IMR-90 (cell line): ENCODE measurements around the gene EVL. TPM values are rescaled to one million over a fixed set of nuclear protein-coding genes. Genes with fewer than 3 reads are reported as not detected.

Experiments used
- ATAC-seq: fragments of 200-7000 bp; cut with Tn5 transposase; 2 replicates; pipeline ENCODE4 v1.9.1; 2020; ENCODE audit warnings: low read depth, mild to moderate bottlenecking, moderate library complexity
- BruUV-seq: library from RNA; stranded (reverse); fragments of 400-500 nt; replicated peaks from 2 replicates; lab custom pipeline; 2021; lab: Mats Ljungman, UMichigan
- CTCF ChIA-PET: fragments of 300-600 bp; formaldehyde crosslinking; extraction: SDS; loops from one replicate; lab custom pipeline; 2021; ENCODE audit warnings: antibody characterized with exemption; lab: Yijun Ruan, JAX
- POLR2A ChIA-PET: fragments of 300-600 bp; sonication (Branson Sonifier 250); formaldehyde crosslinking; loops from one replicate; lab custom pipeline; 2022; ENCODE audit warnings: antibody characterized with exemption; ENCODE audit not compliant: unreplicated experiment; lab: Charles Lee
- DNase-seq: peaks from one replicate; pipeline ENCODE4 v3.0.0; 2013
- H2AFZ ChIP-seq: replicated peaks from 2 replicates; pipeline ENCODE3; 2013; ENCODE audit warnings: low read length, mild to moderate bottlenecking; ENCODE audit not compliant: poor library complexity
- H2AK5ac ChIP-seq: 2 replicates; pipeline ENCODE4 v1.6.1; 2013; ENCODE audit warnings: low read depth, low read length, inconsistent platforms
- H2AK9ac ChIP-seq: replicated peaks from 2 replicates; pipeline ENCODE3; 2013; ENCODE audit warnings: mild to moderate bottlenecking, low read depth, low read length, moderate library complexity; ENCODE audit not compliant: poor library complexity
- H2BK120ac ChIP-seq: 2 replicates; pipeline ENCODE4 v1.6.1; 2013; ENCODE audit warnings: low read depth, low read length, inconsistent platforms
- H2BK15ac ChIP-seq: 3 replicates; pipeline ENCODE4 v1.6.1; 2013; ENCODE audit warnings: low read depth, low read length, inconsistent platforms
- H2BK20ac ChIP-seq: 2 replicates; pipeline ENCODE4 v1.6.1; 2013; ENCODE audit warnings: low read depth, mild to moderate bottlenecking, inconsistent platforms, low read length, moderate library complexity
- H2BK5ac ChIP-seq: 2 replicates; pipeline ENCODE4 v1.6.1; 2013; ENCODE audit warnings: mild to moderate bottlenecking, low read depth, low read length, inconsistent platforms; ENCODE audit not compliant: poor library complexity, severe bottlenecking
- H3K14ac ChIP-seq: replicated peaks from 2 replicates; pipeline ENCODE4 v1.6.1; 2013; ENCODE audit warnings: low read depth, low read length, inconsistent platforms
- H3K18ac ChIP-seq: 2 replicates; pipeline ENCODE4 v1.6.1; 2013; ENCODE audit warnings: low read depth, low read length, control low read depth
- H3K23ac ChIP-seq: 2 replicates; pipeline ENCODE4 v1.6.1; 2013; ENCODE audit warnings: low read depth, low read length, inconsistent platforms
- H3K27ac ChIP-seq: 2 replicates; pipeline ENCODE4 v1.5.1; 2013; ENCODE audit warnings: mild to moderate bottlenecking, control low read depth, low read length; ENCODE audit not compliant: insufficient read depth
- H3K27me3 ChIP-seq: 2 replicates; pipeline ENCODE4 v1.6.1; 2013; ENCODE audit warnings: low read length; ENCODE audit not compliant: control insufficient read depth, insufficient read depth
- H3K36me3 ChIP-seq: 2 replicates; pipeline ENCODE4 v1.6.1; 2013; ENCODE audit warnings: low read length, mixed read lengths; ENCODE audit not compliant: control insufficient read depth, insufficient read depth
- H3K4ac ChIP-seq: 2 replicates; pipeline ENCODE4 v1.6.1; 2013; ENCODE audit warnings: low read depth, low read length, inconsistent platforms
- H3K4me1 ChIP-seq: 2 replicates; pipeline ENCODE4 v1.6.1; 2013; ENCODE audit warnings: low read length, mixed read lengths; ENCODE audit not compliant: control insufficient read depth, insufficient read depth
- H3K4me2 ChIP-seq: 2 replicates; pipeline ENCODE4 v1.6.1; 2013; ENCODE audit warnings: low read depth, mild to moderate bottlenecking, control low read depth, low read length, moderate library complexity
- H3K4me3 ChIP-seq: 2 replicates; pipeline ENCODE4 v1.5.1; 2013; ENCODE audit warnings: low read depth, mild to moderate bottlenecking, control low read depth, low read length, moderate library complexity; ENCODE audit not compliant: insufficient read depth
- H3K56ac ChIP-seq: 2 replicates; pipeline ENCODE4 v1.6.1; 2013; ENCODE audit warnings: low read length, inconsistent platforms; ENCODE audit not compliant: insufficient read depth; ENCODE audit errors: extremely low read depth
- H3K79me1 ChIP-seq, 2 experiments: 2 replicates each; pipeline ENCODE4 v1.6.1; 2013; ENCODE audit warnings: low read length in 2 of 2, inconsistent platforms in 1 of 2, low read depth in 1 of 2
- H3K9ac ChIP-seq: 2 replicates; pipeline ENCODE4 v1.6.1; 2013; ENCODE audit warnings: low read depth, low read length, control low read depth
- H3K9me1 ChIP-seq: 2 replicates; pipeline ENCODE4 v1.6.1; 2013; ENCODE audit warnings: low read length, inconsistent platforms; ENCODE audit not compliant: insufficient read depth
- H3K9me3 ChIP-seq: 2 replicates; pipeline ENCODE4 v1.6.1; 2013; ENCODE audit warnings: low read length; ENCODE audit not compliant: control insufficient read depth, insufficient read depth
- H4K20me1 ChIP-seq: 2 replicates; pipeline ENCODE4 v1.6.1; 2013; ENCODE audit warnings: low read length, inconsistent platforms; ENCODE audit not compliant: insufficient read depth
- H4K5ac ChIP-seq: 2 replicates; pipeline ENCODE4 v1.6.1; 2013; ENCODE audit warnings: mild to moderate bottlenecking, low read depth, low read length, control low read depth
- H4K8ac ChIP-seq, 2 experiments: 2 replicates each; pipeline ENCODE4 v1.6.1; 2013; ENCODE audit warnings: low read depth in 2 of 2, low read length in 2 of 2, control low read depth in 1 of 2, inconsistent platforms in 1 of 2
- H4K91ac ChIP-seq: 2 replicates; pipeline ENCODE4 v1.6.1; 2013; ENCODE audit warnings: low read depth, low read length, inconsistent platforms; ENCODE audit not compliant: insufficient read depth
- BHLHE40 ChIP-seq: fragments of 150-350 bp; IDR thresholded peaks from 2 replicates; pipeline ENCODE4 v1.6.1; 2016; ENCODE audit warnings: mild to moderate bottlenecking, low read depth, low read length
- CEBPB ChIP-seq: IDR thresholded peaks from 2 replicates; pipeline ENCODE4 v1.6.1; 2012; ENCODE audit warnings: low read depth, low read length, improper control_type of control experiment
- CHD1 ChIP-seq: IDR thresholded peaks from 2 replicates; pipeline ENCODE4 v1.6.1; 2012; ENCODE audit warnings: low read depth, low read length, improper control_type of control experiment
- CTCF ChIP-seq: conservative IDR thresholded peaks from 2 replicates; pipeline ENCODE4 v1.5.1; 2012; ENCODE audit warnings: mild to moderate bottlenecking, low read depth, low read length, improper control_type of control experiment
- ELK1 ChIP-seq: fragments of 150-350 bp; IDR thresholded peaks from 2 replicates; pipeline ENCODE4 v1.6.1; 2016; ENCODE audit warnings: low read depth, mild to moderate bottlenecking, low read length, moderate library complexity, borderline replicate concordance
- FOS ChIP-seq: fragments of 150-350 bp; IDR thresholded peaks from 2 replicates; pipeline ENCODE4 v1.6.1; 2016; ENCODE audit warnings: low read depth, low read length
- MAFK ChIP-seq: IDR thresholded peaks from 2 replicates; pipeline ENCODE4 v1.6.1; 2012; ENCODE audit warnings: low read depth, low read length, improper control_type of control experiment
- MAZ ChIP-seq: IDR thresholded peaks from 2 replicates; pipeline ENCODE4 v1.6.1; 2012; ENCODE audit warnings: low read depth, mild to moderate bottlenecking, low read length, improper control_type of control experiment, moderate library complexity, borderline replicate concordance
- MXI1 ChIP-seq: IDR thresholded peaks from 2 replicates; pipeline ENCODE4 v1.6.1; 2012; ENCODE audit warnings: low read depth, mild to moderate bottlenecking, low read length, moderate library complexity, borderline replicate concordance
- NFE2L2 ChIP-seq: fragments of 150-350 bp; IDR thresholded peaks from 2 replicates; pipeline ENCODE4 v1.6.1; 2016; ENCODE audit warnings: low read depth, mild to moderate bottlenecking, low read length
- POLR2A ChIP-seq: IDR thresholded peaks from 2 replicates; pipeline ENCODE4 v1.6.1; 2012; ENCODE audit warnings: mild to moderate bottlenecking, low read depth, low read length
- RAD21 ChIP-seq: IDR thresholded peaks from 2 replicates; pipeline ENCODE4 v1.6.1; 2012; ENCODE audit warnings: low read length, improper control_type of control experiment
- RCOR1 ChIP-seq: IDR thresholded peaks from 2 replicates; pipeline ENCODE4 v1.6.1; 2012; ENCODE audit warnings: mild to moderate bottlenecking, low read length, improper control_type of control experiment; ENCODE audit not compliant: insufficient replicate concordance
- RFX5 ChIP-seq: IDR thresholded peaks from 2 replicates; pipeline ENCODE4 v1.8.0; 2012; ENCODE audit warnings: low read depth, mild to moderate bottlenecking, low read length, moderate library complexity
- SMC3 ChIP-seq: fragments of 150-350 bp; IDR thresholded peaks from 2 replicates; pipeline ENCODE4 v1.6.1; 2016; ENCODE audit warnings: low read depth, mild to moderate bottlenecking, antibody characterized with exemption, low read length, moderate library complexity
- USF2 ChIP-seq: fragments of 150-350 bp; IDR thresholded peaks from 2 replicates; pipeline ENCODE4 v1.6.1; 2017; ENCODE audit warnings: mild to moderate bottlenecking, antibody characterized with exemption, low read length, low read depth
- WGBS, 2 experiments: methylation state at CpG; one replicate each; pipeline versions ENCODE4 v1.1.5 to v1.1.7; 2013; ENCODE audit warnings: missing lambda C conversion rate in 2 of 2; ENCODE audit not compliant: insufficient read length in 1 of 2; ENCODE audit errors: extremely low coverage in 2 of 2; 5-methylcytosine and 5-hydroxymethylcytosine counted together
- dilution Hi-C: fragments of 300-500 bp; cut with HindIII; formaldehyde crosslinking; loops from one replicate; pipeline ENCODE4 v1.14.3; 2018; ENCODE audit warnings: low sequenced_read_pairs; ENCODE audit not compliant: unreplicated experiment
- in situ Hi-C: fragments of 300-500 bp; cut with MboI; formaldehyde crosslinking; loops from 3 replicates; pipeline ENCODE4 v1.14.3; 2019; ENCODE audit warnings: low sequenced_read_pairs, inconsistent platforms, mixed read lengths
- intact Hi-C: fragments of 100-400 bp; cut with micrococcal nuclease; formaldehyde crosslinking; loops from 2 replicates; pipeline ENCODE4 v1.10.0; 2022
- polyA plus RNA-seq, 3 experiments: library from polyadenylated mRNA; depleted of rRNA; stranded (reverse); fragments of >200 nt; gene quantifications; 2 replicates each; pipeline ENCODE4 v1.2.3, GENCODE V29; 2012; ENCODE audit warnings: low replicate concordance in 1 of 3
- total RNA-seq: library from RNA; depleted of rRNA; stranded (reverse); fragments of >200 nt; gene quantifications from 2 replicates; pipeline ENCODE4 v1.2.3, GENCODE V29; 2012

Gene EVL
- total and polyA plus RNA-seq, 2 of the 4 experiments (the other 2 are of a cell fraction) = 7.2 to 36.5 TPM

DNA sequence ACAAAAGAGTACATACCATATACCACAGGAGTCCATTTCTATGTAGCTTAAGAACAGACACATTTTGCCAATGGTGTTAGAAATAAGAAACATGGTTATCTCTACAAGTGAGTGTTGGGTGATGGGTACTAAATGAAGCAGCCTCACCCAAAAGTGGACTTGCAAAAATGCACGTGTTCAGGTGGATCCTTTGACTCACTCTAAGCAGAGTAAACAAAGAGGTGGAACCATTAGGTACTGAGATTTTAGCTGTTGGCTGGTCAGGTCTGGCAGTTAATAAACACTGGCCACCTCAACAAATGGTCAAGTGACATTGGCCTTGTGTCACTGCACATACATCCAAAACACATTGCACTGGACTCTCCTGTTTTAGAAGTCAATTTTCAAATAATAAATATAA lies 27.6 kb downstream of the EVL start:
- no peak overlapping the region for H2AK9ac ChIP-seq
- H3K36me3 ChIP-seq = no peaks in the 10 kb centered on the region; the same call in 1 of the 2 replicates
- CTCF ChIA-PET = no interaction called here
- no peak overlapping the region for H2BK120ac ChIP-seq
- no peak overlapping the region for H3K9ac ChIP-seq
- H2AFZ ChIP-seq = no peak overlapping the region
- H3K9me3 ChIP-seq = no peaks in the 10 kb centered on the region
- in situ Hi-C loops = no loop called here
- H2AK5ac ChIP-seq = no peak overlapping the region
- H3K14ac ChIP-seq = no peak overlapping the region
- H4K91ac ChIP-seq = no peak overlapping the region
- no peak overlapping the region for H3K4ac ChIP-seq
- no CpG with 5 or more reads among the region's 1 CpG for WGBS, 2 experiments
- no peak overlapping the region for H3K56ac ChIP-seq
- no peak overlapping the region for H3K27ac ChIP-seq
- H4K20me1 ChIP-seq = no peaks in the 10 kb centered on the region
- peaks cover 13% of the 10 kb centered on the region for H3K9me1 ChIP-seq
- H3K27me3 ChIP-seq = no peaks in the 10 kb centered on the region
- no peak overlapping the region for H2BK20ac ChIP-seq
- no peak overlapping the region for H3K4me2 ChIP-seq
- peaks cover 8% of the 10 kb centered on the region for H3K4me1 ChIP-seq
- no peak overlapping the region for H2BK5ac ChIP-seq
- no peak overlapping the region for H3K23ac ChIP-seq
- no peak overlapping the region for H3K4me3 ChIP-seq
- no peak overlapping the region for H3K18ac ChIP-seq
- peaks cover 0 to 14% of the 10 kb centered on the region in 2 experiments; a peak in 1 of 4 replicates for H3K79me1 ChIP-seq
- POLR2A ChIA-PET = no interaction called here
- no peak overlapping the region for H4K8ac ChIP-seq
- no peak overlapping the region for H4K5ac ChIP-seq
- TF ChIP-seq MXI1 = no peak
- TF ChIP-seq NFE2L2 = no peak
- no peak for TF ChIP-seq RCOR1
- no peak for TF ChIP-seq POLR2A
- no peak for TF ChIP-seq MAFK
- no peak for TF ChIP-seq RAD21
- TF ChIP-seq MAZ = no peak
- no peak for TF ChIP-seq FOS
- TF ChIP-seq RFX5 = no peak
- TF ChIP-seq CHD1 = no peak
- TF ChIP-seq CTCF = no peak
- no peak for TF ChIP-seq BHLHE40
- no peak for TF ChIP-seq USF2
- TF ChIP-seq SMC3 = no peak
- no peak for TF ChIP-seq ELK1
- no peak for TF ChIP-seq CEBPB
- DNase-seq = no peak
- dilution Hi-C loops = no loop called here
- intact Hi-C loops = no loop called here
- no TSS peak for BruUV-seq
- ATAC-seq = no peak
- no peak overlapping the region for H2BK15ac ChIP-seq
